Adrenal gland (tissue), 12 donors: ENCODE data around the gene KRTAP20-4. TPM values are rescaled to one million over a fixed set of nuclear protein-coding genes. Genes with fewer than 3 reads are reported as not detected.

Experiments used
- DNase-seq, 7 donors: peaks; one replicate each; pipeline ENCODE4 v3.0.0-alpha.2; 2019 to 2020
- H3K27ac ChIP-seq, 5 donors: fragments of 200-600 bp; sonication (generic) in 4 of 5; 1 replicate in 3 of 5; 2 replicates in 2 of 5; pipeline versions ENCODE4 v1.5.1 to v1.8.0; 2016 to 2020; ENCODE audit warnings: mild to moderate bottlenecking in 1 of 5
- H3K27me3 ChIP-seq: fragments of 200-600 bp; 2 replicates; pipeline ENCODE4 v1.8.0; 2021
- H3K36me3 ChIP-seq, 2 donors: fragments of 200-600 bp; replicated peaks in 1 of 2; 1 replicate in 1 of 2; 2 replicates in 1 of 2; pipeline versions ENCODE4 v1.5.1 to v1.8.0; 2018 to 2022
- H3K4me1 ChIP-seq, 2 donors: fragments of 200-600 bp; replicated peaks in 1 of 2; 1 replicate in 1 of 2; 2 replicates in 1 of 2; pipeline versions ENCODE4 v1.5.1 to v1.8.0; 2018 to 2021
- H3K4me3 ChIP-seq, 4 donors: fragments of 200-600 bp; sonication (generic) in 3 of 4; one replicate each; pipeline ENCODE4 v1.5.1; 2016 to 2018
- H3K9me3 ChIP-seq, 3 donors: fragments of 200-600 bp; sonication (generic) in 1 of 3; replicated peaks in 1 of 3; 1 replicate in 2 of 3; 2 replicates in 1 of 3; pipeline versions ENCODE4 v1.5.1 to v1.8.0; 2016 to 2021
- POLR2A ChIP-seq, 2 donors: fragments of 450-650 bp; IDR thresholded peaks; one replicate each; pipeline ENCODE4 v1.6.1; 2017; ENCODE audit warnings: antibody characterized with exemption in 2 of 2, mild to moderate bottlenecking in 2 of 2, moderate library complexity in 1 of 2
- WGBS, 4 donors: extraction: QIAGEN DNeasy Blood & Tissue Kit in 2 of 4; methylation state at CpG; one replicate each; pipeline versions ENCODE4 v1.1.5 to v1.1.7; 2013 to 2017; 5-methylcytosine and 5-hydroxymethylcytosine counted together
- intact Hi-C, 2 donors: fragments of 100-400 bp; cut with DNase I; formaldehyde crosslinking; loops; one replicate each; pipeline versions ENCODE4 v1.14.1 to v1.15.0; 2022 to 2023
- polyA plus RNA-seq, 3 donors: library from polyadenylated mRNA; stranded (reverse); fragments of 200-250 nt in 2 of 3; fragments of 350-450 nt in 1 of 3; fragmentation: Illumina TruSeq in 1 of 3; extraction: RNeasy Lipid Tissue Mini Kit (QIAGEN cat#74804) in 1 of 3; gene quantifications; one replicate each; pipeline ENCODE4 v1.2.3, GENCODE V29; 2013 to 2014
- small RNA-seq, 2 donors: library from RNA; depleted of rRNA; stranded (forward); fragments of <200 nt; gene quantifications; one replicate each; pipeline ENCODE3, GENCODE V24; 2016
- total RNA-seq, 9 donors: library from RNA; depleted of rRNA in 4 of 9; stranded (reverse); fragments of >200 nt in 4 of 9; fragments of 120-200 nt in 1 of 9; fragmentation: NEBNext Ultra II Directional in 1 of 9; extraction: Animal tissue kit (Norgen Biotek cat#: 25700) in 1 of 9; gene quantifications; one replicate each; pipeline versions ENCODE4 v1.1.0 to v1.2.4, GENCODE V29; 2013 to 2023
- TF ChIP-seq, protein P1 (sequence below), 6 experiments: fragments of 450-650 bp in 4 of 6; fragments of 200-600 bp in 2 of 6; sonication (generic) in 1 of 6; IDR thresholded peaks; 1 replicate in 5 of 6; 2 replicates in 1 of 6; pipeline versions ENCODE4 v1.5.1 to v1.8.0; 2016 to 2021; ENCODE audit warnings: antibody characterized with exemption in 6 of 6, mild to moderate bottlenecking in 2 of 6, moderate library complexity in 1 of 6
- donor health status: healthy with polysubstance abuse.
- donor health status: Bipolar disorder and iron deficiency.
- donor health status: DM: yes; HTN: yes; CAD: no.
- donor health status: DM: no; HTN: no; CAD: no.
- donor health status: DM: no; HTN: no; CAD: no.
- donor health status: DM: yes; HTN: yes; CAD: no.

KRTAP20-4 gene
- total and polyA plus RNA-seq, 12 donors = not detected

DNA sequence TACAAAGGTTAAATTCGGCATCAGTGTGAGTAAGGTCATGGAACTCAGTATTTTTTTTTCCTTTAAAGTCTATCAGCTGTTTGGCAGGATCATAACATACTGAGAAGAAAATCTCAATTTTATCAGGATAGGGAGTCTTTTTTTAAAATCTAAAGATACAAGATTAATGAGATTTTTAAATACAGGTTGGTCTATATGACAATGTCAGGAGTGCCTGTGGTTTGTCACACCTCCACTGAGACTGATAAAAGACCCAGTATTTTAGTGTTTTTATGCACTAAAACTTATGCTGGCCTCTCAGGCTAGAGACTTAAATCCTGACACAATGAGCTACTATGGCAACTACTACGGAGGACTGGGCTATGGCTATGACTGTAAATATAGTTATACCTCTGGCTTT, 22.1 kb downstream of the KRTAP20-4 start, which contains the start of gene KRTAP20-3:
KRTAP20-3 (plus strand) TSS at position 301 of the 400 bp plus-strand sequence.
- no peak for DNase-seq
- Histone ChIP-seq H3K27ac (no peak within 1 kb of the TSS), H3K4me3 (no peak within 1 kb of the TSS), H3K36me3 (no peaks in the 10 kb centered on the region), H3K4me1 (no peaks in the 10 kb centered on the region), H3K9me3 (no peaks in the 10 kb centered on the region), H3K27me3 (no peaks in the 10 kb centered on the region)
- TF ChIP-seq, protein P1, sequence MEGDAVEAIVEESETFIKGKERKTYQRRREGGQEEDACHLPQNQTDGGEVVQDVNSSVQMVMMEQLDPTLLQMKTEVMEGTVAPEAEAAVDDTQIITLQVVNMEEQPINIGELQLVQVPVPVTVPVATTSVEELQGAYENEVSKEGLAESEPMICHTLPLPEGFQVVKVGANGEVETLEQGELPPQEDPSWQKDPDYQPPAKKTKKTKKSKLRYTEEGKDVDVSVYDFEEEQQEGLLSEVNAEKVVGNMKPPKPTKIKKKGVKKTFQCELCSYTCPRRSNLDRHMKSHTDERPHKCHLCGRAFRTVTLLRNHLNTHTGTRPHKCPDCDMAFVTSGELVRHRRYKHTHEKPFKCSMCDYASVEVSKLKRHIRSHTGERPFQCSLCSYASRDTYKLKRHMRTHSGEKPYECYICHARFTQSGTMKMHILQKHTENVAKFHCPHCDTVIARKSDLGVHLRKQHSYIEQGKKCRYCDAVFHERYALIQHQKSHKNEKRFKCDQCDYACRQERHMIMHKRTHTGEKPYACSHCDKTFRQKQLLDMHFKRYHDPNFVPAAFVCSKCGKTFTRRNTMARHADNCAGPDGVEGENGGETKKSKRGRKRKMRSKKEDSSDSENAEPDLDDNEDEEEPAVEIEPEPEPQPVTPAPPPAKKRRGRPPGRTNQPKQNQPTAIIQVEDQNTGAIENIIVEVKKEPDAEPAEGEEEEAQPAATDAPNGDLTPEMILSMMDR (IDR thresholded peaks at IDR 0.05) = no peak
- TF ChIP-seq POLR2A (IDR thresholded peaks at IDR 0.05) = no peak
- intact Hi-C loops = no loop called here
- 69 to 81% (median 75%) methylated on average over 2 of the region's 2 CpGs for WGBS, 4 donors

DNA sequence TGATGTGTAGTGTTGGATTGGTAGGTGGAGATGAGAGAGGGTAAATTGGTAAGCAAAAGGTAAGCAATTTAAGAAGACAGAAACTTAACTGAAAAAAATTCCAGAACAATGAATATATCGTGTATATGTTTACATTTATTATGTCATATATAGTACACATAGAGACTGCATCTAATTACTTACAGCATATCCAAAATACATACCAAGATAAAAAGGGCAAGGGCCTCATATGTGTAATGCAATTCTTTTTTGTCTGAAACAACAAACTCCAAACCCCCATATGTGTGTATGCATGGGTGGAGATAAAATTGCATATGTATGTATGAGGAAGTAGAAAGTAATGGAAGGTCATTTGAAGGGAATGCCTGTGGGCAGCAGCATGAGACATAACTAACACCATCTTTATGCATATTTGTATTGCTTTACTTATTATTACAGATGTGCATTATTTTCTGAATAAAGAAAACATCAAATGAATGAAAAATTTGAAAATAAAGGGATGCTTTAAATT, 26.5 kb downstream of the KRTAP20-4 start:
- Histone ChIP-seq H3K27ac (no peak overlapping the region), H3K9me3 (no peaks in the 10 kb centered on the region), H3K36me3 (no peaks in the 10 kb centered on the region), H3K4me1 (no peaks in the 10 kb centered on the region), H3K4me3 (no peak overlapping the region), H3K27me3 (no peaks in the 10 kb centered on the region)
- no peak for DNase-seq
- intact Hi-C loops = no loop called here
- 57 to 84% (median 65%) methylated on average over 1 of the region's 1 CpG for WGBS, 4 donors
- TF ChIP-seq POLR2A (IDR thresholded peaks at IDR 0.05) = no peak
- TF ChIP-seq, protein P1 (IDR thresholded peaks at IDR 0.05) = no peak

GRCh38 chr21:30652891-30653290, 32.5 kb downstream of the KRTAP20-4 start:
- Histone ChIP-seq H3K27ac (no peak overlapping the region), H3K27me3 (no peaks in the 10 kb centered on the region), H3K4me1 (no peaks in the 10 kb centered on the region), H3K9me3 (no peaks in the 10 kb centered on the region), H3K36me3 (no peaks in the 10 kb centered on the region), H3K4me3 (no peak overlapping the region)
- intact Hi-C loops = no loop called here
- DNase-seq = no peak
- TF ChIP-seq POLR2A (IDR thresholded peaks at IDR 0.05) = no peak
- TF ChIP-seq, protein P1 (IDR thresholded peaks at IDR 0.05) = no peak

GRCh38 chr21:30668776-30669175, 48.3 kb downstream of the KRTAP20-4 start:
- no peak for DNase-seq
- Histone ChIP-seq H3K27me3 (no peaks in the 10 kb centered on the region), H3K4me1 (no peaks in the 10 kb centered on the region), H3K4me3 (no peak overlapping the region), H3K9me3 (no peaks in the 10 kb centered on the region), H3K36me3 (no peaks in the 10 kb centered on the region), H3K27ac (no peak overlapping the region)
- WGBS, 4 donors = 56 to 88% (median 75%) methylated on average over 1 of the region's 1 CpG
- intact Hi-C loops = no loop called here
- TF ChIP-seq, protein P1 (IDR thresholded peaks at IDR 0.05) = no peak
- no peak for TF ChIP-seq POLR2A (IDR thresholded peaks at IDR 0.05)

Small RNA genes lying within 50 kb of the gene (small RNA-seq; reads per million reads assigned to genes)
- 0 reads per million in 2 donors for gene KRTAP20-1
- 0 reads per million in 2 donors for gene KRTAP20-3
- gene KRTAP20-4 = 0 reads per million in 2 donors
- gene KRTAP22-1 = 0 reads per million in 2 donors
- gene KRTAP22-2 = 0 reads per million in 2 donors

Other genes with a start within 250 kb of the KRTAP20-4 start
- gene KRTAP13-2, start 248.4 kb upstream of the KRTAP20-4 start, total RNA-seq = under 1 TPM in 1 of 9 donors, not detected in 8; 0.41 TPM
- gene KRTAP13-2, start 248.4 kb upstream of the KRTAP20-4 start, polyA plus RNA-seq = not detected
- not detected for gene KRTAP13-1, start 224.6 kb upstream of the KRTAP20-4 start, total RNA-seq
- not detected for gene KRTAP13-1, start 224.6 kb upstream of the KRTAP20-4 start, polyA plus RNA-seq
- gene KRTAP13-3, start 194.7 kb upstream of the KRTAP20-4 start, total RNA-seq = not detected
- gene KRTAP13-3, start 194.7 kb upstream of the KRTAP20-4 start, polyA plus RNA-seq = not detected
- gene KRTAP13-4, start 190.4 kb upstream of the KRTAP20-4 start, total RNA-seq = not detected
- not detected for gene KRTAP13-4, start 190.4 kb upstream of the KRTAP20-4 start, polyA plus RNA-seq
- gene KRTAP15-1, start 180.4 kb upstream of the KRTAP20-4 start, total RNA-seq = not detected
- gene KRTAP15-1, start 180.4 kb upstream of the KRTAP20-4 start, polyA plus RNA-seq = not detected
- gene KRTAP19-1, start 140.3 kb upstream of the KRTAP20-4 start, total RNA-seq = not detected
- not detected for gene KRTAP19-1, start 140.3 kb upstream of the KRTAP20-4 start, polyA plus RNA-seq
- gene KRTAP19-2, start 133.2 kb upstream of the KRTAP20-4 start, total RNA-seq = not detected
- not detected for gene KRTAP19-2, start 133.2 kb upstream of the KRTAP20-4 start, polyA plus RNA-seq
- gene KRTAP19-3, start 128.6 kb upstream of the KRTAP20-4 start, total RNA-seq = not detected
- not detected for gene KRTAP19-3, start 128.6 kb upstream of the KRTAP20-4 start, polyA plus RNA-seq
- gene KRTAP19-4, start 123.5 kb upstream of the KRTAP20-4 start, total RNA-seq = not detected
- gene KRTAP19-4, start 123.5 kb upstream of the KRTAP20-4 start, polyA plus RNA-seq = not detected
- gene KRTAP19-5, start 118.5 kb upstream of the KRTAP20-4 start, total RNA-seq = not detected
- not detected for gene KRTAP19-5, start 118.5 kb upstream of the KRTAP20-4 start, polyA plus RNA-seq
- not detected for gene KRTAP19-6, start 78.8 kb upstream of the KRTAP20-4 start, total RNA-seq
- not detected for gene KRTAP19-6, start 78.8 kb upstream of the KRTAP20-4 start, polyA plus RNA-seq
- gene KRTAP19-7, start 59.3 kb upstream of the KRTAP20-4 start, total RNA-seq = not detected
- not detected for gene KRTAP19-7, start 59.3 kb upstream of the KRTAP20-4 start, polyA plus RNA-seq
- gene KRTAP22-2, start 30.2 kb upstream of the KRTAP20-4 start, total RNA-seq = not detected
- gene KRTAP22-2, start 30.2 kb upstream of the KRTAP20-4 start, polyA plus RNA-seq = not detected
- not detected for gene KRTAP6-3, start 28.2 kb upstream of the KRTAP20-4 start, total RNA-seq
- not detected for gene KRTAP6-3, start 28.2 kb upstream of the KRTAP20-4 start, polyA plus RNA-seq
- gene KRTAP6-2, start 21.7 kb upstream of the KRTAP20-4 start, total RNA-seq = not detected
- gene KRTAP6-2, start 21.7 kb upstream of the KRTAP20-4 start, polyA plus RNA-seq = not detected
- gene KRTAP22-1, start 19.5 kb upstream of the KRTAP20-4 start, total RNA-seq = not detected
- not detected for gene KRTAP22-1, start 19.5 kb upstream of the KRTAP20-4 start, polyA plus RNA-seq
- gene KRTAP6-1, start 6.7 kb upstream of the KRTAP20-4 start, total RNA-seq = not detected
- gene KRTAP6-1, start 6.7 kb upstream of the KRTAP20-4 start, polyA plus RNA-seq = not detected
- not detected for gene KRTAP20-1, start 4.2 kb upstream of the KRTAP20-4 start, total RNA-seq
- gene KRTAP20-1, start 4.2 kb upstream of the KRTAP20-4 start, polyA plus RNA-seq = not detected
- not detected for gene KRTAP20-2, start 14.6 kb downstream of the KRTAP20-4 start, total RNA-seq
- not detected for gene KRTAP20-2, start 14.6 kb downstream of the KRTAP20-4 start, polyA plus RNA-seq
- not detected for gene KRTAP20-3, start 22.2 kb downstream of the KRTAP20-4 start, total RNA-seq
- not detected for gene KRTAP20-3, start 22.2 kb downstream of the KRTAP20-4 start, polyA plus RNA-seq
- gene KRTAP21-3, start 98.2 kb downstream of the KRTAP20-4 start, total RNA-seq = not detected
- gene KRTAP21-3, start 98.2 kb downstream of the KRTAP20-4 start, polyA plus RNA-seq = not detected
- gene KRTAP21-2, start 126.6 kb downstream of the KRTAP20-4 start, total RNA-seq = not detected
- not detected for gene KRTAP21-2, start 126.6 kb downstream of the KRTAP20-4 start, polyA plus RNA-seq
- not detected for gene KRTAP21-1, start 134.8 kb downstream of the KRTAP20-4 start, total RNA-seq
- gene KRTAP21-1, start 134.8 kb downstream of the KRTAP20-4 start, polyA plus RNA-seq = not detected
- gene KRTAP8-1, start 192.6 kb downstream of the KRTAP20-4 start, total RNA-seq = not detected
- gene KRTAP8-1, start 192.6 kb downstream of the KRTAP20-4 start, polyA plus RNA-seq = not detected
- not detected for gene KRTAP7-1, start 209.1 kb downstream of the KRTAP20-4 start, total RNA-seq
- gene KRTAP7-1, start 209.1 kb downstream of the KRTAP20-4 start, polyA plus RNA-seq = not detected